ENCODE measurements around the gene SMPD1.
A peak's percentile ranks its signal among the peaks of the same experiment; 100 is the strongest.
"Not testable (repeated sequence)": the region's sequence is repeated elsewhere in the genome, so short reads cannot be mapped to it uniquely, and the experiment has no call there.

Gene SMPD1

GRCh38 chr11:6390718-6391469, 620 bp downstream of the SMPD1 start:
- no peak for DNase-seq

- no peak for DNase-seq
Measured at GRCh38 chr11:6391537-6392134, 1.4 kb downstream of the SMPD1 start.

DNA sequence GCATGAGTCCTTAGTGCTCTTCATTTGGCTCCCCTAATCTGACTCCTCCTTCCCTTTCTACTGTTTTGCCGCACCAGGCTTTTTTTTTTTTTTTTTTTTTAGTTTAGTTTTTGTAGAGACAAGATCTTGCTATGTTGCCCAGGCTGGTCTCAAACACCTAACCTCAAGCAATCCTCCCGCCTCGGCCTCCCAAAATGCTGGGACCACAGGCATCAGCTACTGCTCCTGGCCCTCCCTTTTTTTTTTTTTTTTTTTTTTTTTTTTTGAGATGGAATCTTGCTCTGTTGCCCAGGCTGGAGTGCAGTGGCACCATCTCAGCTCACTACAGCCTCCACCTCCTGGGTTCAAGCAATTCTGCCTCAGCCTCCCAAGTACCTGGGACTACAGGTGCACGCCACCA, 2.0 kb downstream of the SMPD1 start:
- DNase-seq: not testable (repeated sequence)

- peak; percentile 17 for DNase-seq
Measured at GRCh38 chr11:6393989-6394670, 3.9 kb downstream of the SMPD1 start.

GRCh38 chr11:6395470-6396060, 5.3 kb downstream of the SMPD1 start:
- no peak for DNase-seq

- no peak for DNase-seq
Measured at GRCh38 chr11:6397156-6397555, 6.9 kb downstream of the SMPD1 start.

GRCh38 chr11:6397636-6398035, 7.4 kb downstream of the SMPD1 start:
- no peak for DNase-seq

DNA sequence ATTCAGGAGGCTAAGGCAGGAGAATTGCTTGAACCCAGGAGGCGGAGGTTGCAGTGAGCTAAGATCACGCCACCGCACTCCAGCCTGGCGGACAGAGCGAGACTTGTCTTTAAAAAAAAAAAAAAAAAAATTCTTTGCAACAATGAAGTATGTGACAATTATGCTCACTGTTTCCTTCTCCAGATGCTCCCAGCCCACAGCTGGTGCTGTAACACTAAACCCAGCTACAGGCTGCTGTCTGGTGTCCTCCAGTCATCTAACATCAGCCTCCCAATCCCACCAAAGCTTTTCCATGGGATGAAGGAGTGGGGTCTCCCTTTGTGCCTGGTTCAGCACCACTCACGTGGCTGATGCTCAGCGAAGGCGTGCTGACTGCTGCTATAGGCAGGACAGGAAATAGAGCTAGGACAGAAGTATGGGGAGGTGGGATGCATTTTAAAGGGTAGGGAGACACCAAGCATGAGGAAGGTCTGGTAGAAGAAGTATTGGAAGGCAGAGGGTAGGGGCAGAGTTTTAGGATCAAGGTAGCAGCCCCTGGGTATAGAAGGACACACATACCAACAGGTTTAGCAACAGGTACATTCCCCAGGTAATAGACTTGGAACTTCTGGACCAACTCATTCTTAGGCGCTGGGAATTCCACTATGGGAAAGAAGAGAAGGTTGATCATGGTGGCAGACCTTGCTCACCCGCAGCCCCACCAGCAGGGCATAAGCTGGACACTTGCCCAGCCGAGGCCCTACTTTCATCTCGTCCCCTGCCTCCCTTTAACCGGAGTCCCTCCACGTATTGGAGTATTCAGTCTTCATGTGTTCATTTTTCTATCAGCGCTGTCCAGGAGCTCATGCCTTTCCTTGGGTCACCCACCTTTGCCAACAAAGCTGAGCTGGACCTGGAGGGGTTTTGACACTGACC, 10.4 kb downstream of the SMPD1 start:
- DNase-seq: no peak

DNA sequence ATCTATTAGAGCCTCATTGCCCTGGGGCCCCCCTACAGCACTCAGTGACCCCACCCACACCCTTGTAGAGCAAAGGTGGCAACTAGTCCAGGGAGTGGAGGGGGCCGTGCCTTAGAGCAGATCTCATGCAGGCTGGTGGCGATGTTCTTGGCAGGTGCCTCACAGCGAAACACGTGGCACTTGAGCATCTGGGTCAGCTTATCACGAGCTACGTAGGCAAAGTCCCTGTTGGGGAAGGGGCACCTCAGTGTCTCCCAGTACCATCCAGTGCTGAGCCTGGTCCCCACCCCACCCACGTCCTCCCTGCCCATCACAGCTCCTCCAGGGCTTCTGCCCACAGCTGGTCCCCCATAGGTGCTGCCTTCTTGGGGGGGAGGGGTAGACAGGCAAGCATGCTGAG, 11.2 kb downstream of the SMPD1 start:
- no peak for DNase-seq

GRCh38 chr11:6402061-6402470, 11.8 kb downstream of the SMPD1 start:
- DNase-seq: no peak

DNA sequence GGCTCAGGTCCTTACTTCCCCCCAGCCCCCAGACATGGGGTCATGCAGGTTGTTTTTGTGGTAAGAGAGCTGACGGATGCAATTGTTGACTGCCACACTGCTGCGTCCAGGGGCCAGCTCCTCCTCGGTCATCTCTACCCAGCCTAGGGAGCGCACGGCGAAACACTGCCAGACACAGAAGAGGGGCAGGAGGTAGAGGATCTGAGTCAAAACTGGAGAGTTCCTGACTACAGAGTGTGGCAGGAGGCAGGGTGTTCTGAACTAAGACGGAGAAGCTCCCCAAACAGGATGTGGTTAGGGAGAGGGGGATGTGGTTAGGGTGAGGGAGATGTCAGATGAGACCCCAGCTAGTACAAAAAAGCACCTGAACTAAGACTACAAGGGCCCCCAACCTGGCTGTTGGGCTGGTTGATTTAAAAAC, 12.3 kb downstream of the SMPD1 start:
- DNase-seq: no peak

DNA sequence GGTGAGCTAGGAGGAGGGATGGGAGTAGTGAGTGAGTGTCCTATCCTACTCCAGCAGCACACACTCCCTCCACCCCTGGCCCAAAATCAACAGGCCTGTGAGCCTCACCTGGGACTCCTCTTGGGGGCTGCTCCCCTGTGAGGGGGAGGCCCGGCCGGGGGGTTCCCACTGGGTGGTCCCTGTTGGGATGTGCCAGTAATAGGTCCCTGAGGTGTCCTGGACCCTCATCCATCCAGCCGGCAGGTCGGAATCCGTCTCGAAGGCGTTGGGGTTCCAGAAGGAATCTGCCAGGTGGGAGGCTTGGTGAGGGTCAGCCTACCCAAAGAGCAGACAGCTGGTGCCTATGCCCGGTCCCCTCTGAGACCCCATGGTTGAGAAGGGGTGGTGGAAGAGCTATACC, 13.3 kb downstream of the SMPD1 start:
- DNase-seq: no peak

- DNase-seq: peak; percentile 22
Measured at GRCh38 chr11:6404342-6405051, 14.2 kb downstream of the SMPD1 start.

- no peak for DNase-seq
Measured at GRCh38 chr11:6405052-6405667, 14.9 kb downstream of the SMPD1 start.

DNA sequence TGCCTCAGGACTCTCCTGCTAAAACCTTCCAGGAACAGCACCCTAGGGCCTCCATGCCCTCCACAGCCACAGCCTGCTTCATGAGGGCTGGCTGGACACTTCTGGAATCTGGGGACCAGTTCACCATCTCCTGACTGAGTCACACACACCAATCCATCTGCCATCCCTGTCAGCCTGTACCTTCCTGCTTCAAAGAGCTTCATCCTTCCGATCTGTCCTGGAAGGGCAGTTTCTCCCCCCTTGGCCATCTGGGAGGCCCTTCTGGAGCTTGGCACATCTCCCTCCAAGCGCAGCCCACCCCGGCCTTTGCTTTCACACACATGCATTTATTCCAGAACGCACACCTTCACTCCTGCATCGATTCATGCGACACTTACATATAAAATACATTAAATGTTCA, 15.6 kb downstream of the SMPD1 start:
- DNase-seq: peak; percentile 30

DNA sequence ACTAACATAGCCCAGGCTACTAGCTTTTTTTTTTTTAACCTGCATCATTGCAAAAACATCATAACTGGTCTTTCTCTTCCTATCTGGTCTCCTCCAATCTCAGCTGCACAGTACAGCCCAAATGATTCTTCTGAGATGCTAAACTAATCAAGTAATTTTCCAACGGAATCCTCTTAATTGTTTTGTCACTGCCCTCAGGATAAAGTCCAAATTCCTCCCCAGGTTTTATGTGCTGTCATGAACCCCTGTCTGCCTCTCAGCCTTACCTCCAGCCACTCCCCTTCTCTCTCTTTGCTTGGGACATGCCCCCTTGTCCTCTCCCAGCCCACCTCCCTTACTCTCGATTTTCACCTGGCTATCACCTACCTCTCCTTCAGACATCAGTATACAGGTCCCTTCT, 16.1 kb downstream of the SMPD1 start:
- DNase-seq: no peak

DNA sequence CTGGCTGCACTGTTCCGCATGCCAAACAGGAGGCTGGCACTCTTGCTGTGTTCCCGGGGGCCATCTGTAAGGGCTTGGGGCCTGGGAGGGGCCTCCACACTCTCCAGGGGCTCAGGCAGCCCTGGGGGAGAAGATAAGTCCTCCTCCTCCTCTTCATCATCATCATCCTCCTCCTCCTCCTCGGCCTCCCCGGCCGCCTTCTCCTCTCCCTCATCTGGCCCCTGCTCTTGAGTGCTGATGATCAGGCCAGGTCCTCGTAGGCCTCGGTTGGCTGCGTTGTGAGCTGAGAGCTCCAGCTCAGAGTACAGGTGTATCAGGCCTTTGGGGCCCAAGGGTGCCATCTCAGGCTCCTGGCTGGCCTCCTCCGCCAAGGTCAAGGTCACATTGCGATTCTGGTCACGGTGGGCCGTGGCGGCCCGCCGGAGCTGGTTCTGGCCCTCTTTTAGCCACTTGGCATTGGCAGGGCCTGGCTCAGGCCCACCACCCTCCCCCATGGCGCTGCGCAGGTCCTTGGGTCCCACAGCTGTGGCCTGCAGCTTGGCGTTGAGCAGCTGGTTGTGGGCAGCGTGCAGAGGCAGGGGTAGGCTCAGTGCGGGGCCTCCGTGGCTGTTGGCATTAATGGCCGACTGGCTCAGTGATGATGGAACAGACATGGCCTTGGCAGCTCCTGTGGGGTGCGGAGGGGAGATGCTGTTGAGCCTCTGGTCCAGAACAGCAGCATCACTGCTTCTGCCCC, 20.6 kb downstream of the SMPD1 start:
- no peak for DNase-seq

GRCh38 chr11:6411594-6412031, 21.3 kb downstream of the SMPD1 start:
- no peak for DNase-seq

DNA sequence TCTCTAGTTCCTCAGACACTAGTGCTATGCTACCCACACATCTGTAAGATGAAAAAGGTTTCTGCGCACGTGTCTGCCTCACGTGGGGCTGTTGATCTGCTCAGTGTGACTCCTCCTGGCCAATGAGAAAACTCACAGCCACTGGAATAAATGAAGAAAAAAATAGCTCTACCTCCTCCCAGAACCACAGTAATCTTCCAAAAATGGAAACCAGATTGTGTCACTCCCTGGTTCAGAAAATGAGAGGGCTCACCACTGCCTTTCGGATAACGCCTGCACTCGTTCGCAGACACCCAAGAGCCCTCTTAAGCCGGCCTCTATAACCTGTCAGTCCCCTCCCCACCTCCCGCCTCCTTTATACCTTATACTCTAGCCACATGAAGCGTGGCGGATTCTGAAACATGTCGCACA, 23.5 kb downstream of the SMPD1 start:
- DNase-seq: no peak

DNA sequence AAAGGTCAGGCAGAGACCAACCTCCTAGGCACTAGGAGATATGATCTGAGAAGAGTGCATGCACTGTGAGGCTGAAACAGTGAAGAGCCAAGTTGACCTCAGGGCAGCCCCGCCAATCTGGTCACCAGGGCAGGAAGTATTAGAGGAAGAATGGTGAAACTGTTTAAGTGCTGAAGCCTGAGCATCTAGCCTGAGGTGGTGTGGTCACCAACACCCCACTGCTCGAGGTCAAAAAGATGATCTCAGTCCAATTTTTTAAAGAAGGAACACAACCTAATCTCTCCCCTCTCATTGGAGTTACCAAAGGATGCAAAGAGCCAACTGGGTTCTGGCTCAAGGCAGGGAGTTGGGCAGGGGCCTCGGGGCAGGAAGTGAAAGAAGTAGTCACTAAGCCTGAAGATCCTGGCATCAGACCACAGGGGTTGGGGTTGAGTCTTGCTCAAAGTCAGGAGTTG, 24.6 kb downstream of the SMPD1 start:
- DNase-seq: no peak

DNA sequence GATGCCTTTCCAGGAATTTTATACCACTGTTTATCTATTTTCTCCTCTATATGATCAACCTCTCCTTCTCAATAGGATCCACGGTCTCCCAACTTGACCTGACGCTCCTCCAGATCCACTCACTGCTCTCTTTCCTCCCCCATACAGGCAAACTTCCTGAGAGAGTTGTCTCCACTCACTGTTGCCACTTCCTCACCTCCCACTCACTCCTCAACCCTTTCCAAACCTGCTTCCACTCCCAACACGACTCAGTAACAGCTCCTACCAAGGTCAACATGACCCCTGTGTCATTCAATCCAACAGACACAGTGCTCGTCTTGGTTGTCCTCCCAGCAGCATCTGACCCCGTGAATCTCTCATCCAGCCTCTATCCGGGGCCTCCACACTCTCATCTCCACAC, 25.5 kb downstream of the SMPD1 start:
- no peak for DNase-seq
